OCI-LY7 (cell line): Measurements from ENCODE around the gene NDC80. TPM values are rescaled to one million over a fixed set of nuclear protein-coding genes. Genes with fewer than 3 reads are reported as not detected.

ENCODE experiments used
- BruUV-seq: library from RNA; stranded (reverse); fragments of 400-500 nt; replicated peaks from 2 replicates; lab custom pipeline; 2021; lab: Mats Ljungman, UMichigan
- CTCF ChIA-PET: fragments of 300-600 bp; sonication (Branson Sonifier 250); formaldehyde crosslinking; loops from one replicate; lab custom pipeline; 2022; ENCODE audit warnings: antibody characterized with exemption; ENCODE audit not compliant: unreplicated experiment; lab: Charles Lee
- POLR2A ChIA-PET: fragments of 300-600 bp; sonication (Branson Sonifier 250); formaldehyde crosslinking; loops from one replicate; lab custom pipeline; 2022; ENCODE audit warnings: antibody characterized with exemption; lab: Charles Lee
- DNase-seq: peaks from one replicate; pipeline ENCODE4 v3.0.0-alpha.2; 2015; ENCODE audit warnings: low spot score
- H2AFZ ChIP-seq: fragments of 200-600 bp; sonication (generic), shearing (Covaris generic); 2 replicates; pipeline ENCODE4 v1.6.1; 2014; ENCODE audit warnings: mild to moderate bottlenecking, antibody characterized with exemption, low read length, moderate library complexity
- H3K27ac ChIP-seq: fragments of 200-600 bp; sonication (generic); 2 replicates; pipeline ENCODE4 v1.5.1; 2014; ENCODE audit warnings: mixed run types, low read depth, mild to moderate bottlenecking, moderate library complexity, low read length, inconsistent platforms; ENCODE audit not compliant: poor library complexity, severe bottlenecking
- H3K36me3 ChIP-seq: fragments of 200-600 bp; sonication (generic); 2 replicates; pipeline ENCODE4 v1.6.1; 2014; ENCODE audit warnings: mild to moderate bottlenecking, antibody characterized with exemption, low read length, moderate library complexity, mixed read lengths; ENCODE audit not compliant: insufficient read depth
- H3K4me1 ChIP-seq: fragments of 200-600 bp; sonication (generic); 2 replicates; pipeline ENCODE4 v1.5.1; 2014; ENCODE audit warnings: mild to moderate bottlenecking, low read length; ENCODE audit not compliant: insufficient read depth, poor library complexity, severe bottlenecking
- H3K4me2 ChIP-seq: fragments of 200-600 bp; sonication (generic); 2 replicates; pipeline ENCODE4 v1.6.1; 2014; ENCODE audit warnings: mild to moderate bottlenecking, low read length
- H3K4me3 ChIP-seq: fragments of 200-600 bp; sonication (generic); 2 replicates; pipeline ENCODE4 v1.5.1; 2014; ENCODE audit warnings: mild to moderate bottlenecking, low read depth, low read length; ENCODE audit not compliant: poor library complexity, severe bottlenecking
- H3K79me2 ChIP-seq: fragments of 200-600 bp; sonication (generic); 2 replicates; pipeline ENCODE4 v1.6.1; 2016; ENCODE audit warnings: low read depth, mild to moderate bottlenecking, low read length, moderate library complexity, mixed read lengths; ENCODE audit not compliant: insufficient read depth
- H3K9me2 ChIP-seq: fragments of 200-600 bp; sonication (generic); 2 replicates; pipeline ENCODE4 v1.6.1; 2016; ENCODE audit warnings: mild to moderate bottlenecking, low read length, mixed read lengths; ENCODE audit not compliant: insufficient read depth
- H3K9me3 ChIP-seq: fragments of 200-600 bp; sonication (generic); 2 replicates; pipeline ENCODE4 v1.6.1; 2014; ENCODE audit warnings: mild to moderate bottlenecking, mixed run types, low read length, mixed read lengths
- H4K20me1 ChIP-seq: fragments of 200-600 bp; sonication (generic); 2 replicates; pipeline ENCODE4 v1.6.1; 2014; ENCODE audit warnings: mild to moderate bottlenecking, antibody characterized with exemption, low read length, moderate library complexity, mixed read lengths; ENCODE audit not compliant: insufficient read depth
- EZH2phosphoT487 ChIP-seq: fragments of 200-600 bp; sonication (generic); IDR thresholded peaks from 2 replicates; pipeline ENCODE4 v1.6.1; 2018; ENCODE audit warnings: low read depth, borderline replicate concordance, mild to moderate bottlenecking, mixed run types, antibody characterized with exemption, low read length, moderate library complexity, mixed read lengths
- intact Hi-C: fragments of 100-400 bp; cut with micrococcal nuclease; formaldehyde crosslinking; loops from one replicate; pipeline ENCODE4 v1.10.0; 2022; ENCODE audit not compliant: unreplicated experiment
- total RNA-seq, 2 experiments: library from RNA; depleted of rRNA in 1 of 2; stranded (reverse); fragments of >200 nt in 1 of 2; shearing (Covaris generic) in 1 of 2; gene quantifications; 2 replicates each; pipeline ENCODE4 v1.2.3, GENCODE V29; 2014 to 2022
- TF ChIP-seq, protein P1 (sequence below): fragments of 200-600 bp; sonication (generic); conservative IDR thresholded peaks from 2 replicates; pipeline ENCODE4 v1.5.1; 2014; ENCODE audit warnings: mild to moderate bottlenecking, antibody characterized with exemption, low read length, moderate library complexity, mixed read lengths

The NDC80 gene
- total RNA-seq, 2 experiments from 2014 or later = 91.1 to 105 TPM

DNA sequence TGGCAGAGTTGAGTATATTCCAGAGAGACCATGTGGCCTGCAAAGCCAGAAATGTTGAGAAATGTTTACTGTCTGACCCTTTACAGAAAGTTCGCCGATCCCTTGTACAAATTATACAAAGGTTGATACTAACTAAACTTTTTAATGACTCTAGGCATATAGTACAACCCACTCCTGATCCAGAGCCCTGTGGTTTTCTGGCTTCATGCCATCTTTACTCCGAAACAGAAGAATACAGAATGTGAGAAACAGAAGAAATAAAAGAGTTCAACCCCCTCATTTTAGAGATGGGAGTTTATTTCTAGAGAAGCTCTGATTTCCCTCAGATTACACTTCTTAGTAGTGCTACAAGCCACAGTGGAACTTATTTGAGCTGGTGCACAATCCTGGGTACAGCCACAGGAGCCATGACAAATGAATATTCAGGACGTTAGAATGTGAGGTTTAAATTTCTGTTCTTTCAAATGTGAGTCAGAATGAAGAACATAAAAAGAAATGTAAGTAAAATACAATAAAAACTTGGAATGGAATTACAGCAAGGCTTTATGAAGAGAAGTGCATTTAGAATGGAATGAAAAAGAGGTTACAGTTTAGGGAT is 46.1 kb downstream of the NDC80 start:
- no peak for DNase-seq

DNA sequence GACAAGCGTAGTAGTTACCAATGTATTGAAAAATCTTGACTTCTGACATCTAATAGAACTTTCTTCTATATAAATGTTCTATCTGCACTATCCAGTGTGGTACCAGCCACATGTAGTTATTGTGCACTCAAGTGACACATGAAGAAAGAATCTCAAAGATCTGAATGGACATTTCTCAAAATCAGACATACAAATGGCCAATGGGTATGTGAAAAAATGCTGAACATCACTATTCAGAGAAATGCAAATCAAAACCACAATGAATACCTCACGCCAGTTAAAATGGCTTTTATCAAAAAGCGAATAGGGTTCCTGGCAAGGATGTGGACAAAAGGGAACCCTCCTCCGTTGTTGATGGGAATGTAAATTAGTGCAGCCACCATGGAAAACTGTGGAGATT is 46.7 kb downstream of the NDC80 start:
- H4K20me1 ChIP-seq = no peaks in the 10 kb centered on the region
- H2AFZ ChIP-seq = no peak overlapping the region
- POLR2A ChIA-PET = no interaction called here
- no peaks in the 10 kb centered on the region for H3K9me2 ChIP-seq
- TF ChIP-seq, protein P1, sequence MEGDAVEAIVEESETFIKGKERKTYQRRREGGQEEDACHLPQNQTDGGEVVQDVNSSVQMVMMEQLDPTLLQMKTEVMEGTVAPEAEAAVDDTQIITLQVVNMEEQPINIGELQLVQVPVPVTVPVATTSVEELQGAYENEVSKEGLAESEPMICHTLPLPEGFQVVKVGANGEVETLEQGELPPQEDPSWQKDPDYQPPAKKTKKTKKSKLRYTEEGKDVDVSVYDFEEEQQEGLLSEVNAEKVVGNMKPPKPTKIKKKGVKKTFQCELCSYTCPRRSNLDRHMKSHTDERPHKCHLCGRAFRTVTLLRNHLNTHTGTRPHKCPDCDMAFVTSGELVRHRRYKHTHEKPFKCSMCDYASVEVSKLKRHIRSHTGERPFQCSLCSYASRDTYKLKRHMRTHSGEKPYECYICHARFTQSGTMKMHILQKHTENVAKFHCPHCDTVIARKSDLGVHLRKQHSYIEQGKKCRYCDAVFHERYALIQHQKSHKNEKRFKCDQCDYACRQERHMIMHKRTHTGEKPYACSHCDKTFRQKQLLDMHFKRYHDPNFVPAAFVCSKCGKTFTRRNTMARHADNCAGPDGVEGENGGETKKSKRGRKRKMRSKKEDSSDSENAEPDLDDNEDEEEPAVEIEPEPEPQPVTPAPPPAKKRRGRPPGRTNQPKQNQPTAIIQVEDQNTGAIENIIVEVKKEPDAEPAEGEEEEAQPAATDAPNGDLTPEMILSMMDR = no peak
- TF ChIP-seq EZH2phosphoT487 = no peak
- intact Hi-C loops = no loop called here
- no peak overlapping the region for H3K4me3 ChIP-seq
- CTCF ChIA-PET = no interaction called here
- H3K4me1 ChIP-seq = no peaks in the 10 kb centered on the region
- no TSS peak for BruUV-seq
- no peak for DNase-seq
- H3K79me2 ChIP-seq = no peaks in the 10 kb centered on the region
- no peak overlapping the region for H3K27ac ChIP-seq
- no peaks in the 10 kb centered on the region for H3K9me3 ChIP-seq
- H3K36me3 ChIP-seq = peaks cover 48% of the 10 kb centered on the region
- no peak overlapping the region for H3K4me2 ChIP-seq

More for the DNA sequence above, 46.1 kb downstream of the NDC80 start:
- Histone ChIP-seq H3K4me2 (no peak overlapping the region), H4K20me1 (no peaks in the 10 kb centered on the region), H3K79me2 (no peaks in the 10 kb centered on the region), H3K4me1 (no peaks in the 10 kb centered on the region), H3K9me2 (no peaks in the 10 kb centered on the region), H3K27ac (no peak overlapping the region), H3K9me3 (no peaks in the 10 kb centered on the region), H3K4me3 (no peak overlapping the region), H2AFZ (no peak overlapping the region), H3K36me3 (peaks cover 53% of the 10 kb centered on the region)
- TF ChIP-seq, protein P1 = no peak
- TF ChIP-seq EZH2phosphoT487 = no peak
- no TSS peak for BruUV-seq
- ChIA-PET CTCF (no interaction called here), POLR2A (interaction anchor here (0.6 kb wide), 1 partner anchor 42 kb away, joined by 4 read pairs; no protein-coding TSS in a partner anchor)
- intact Hi-C loops = no loop called here

DNA sequence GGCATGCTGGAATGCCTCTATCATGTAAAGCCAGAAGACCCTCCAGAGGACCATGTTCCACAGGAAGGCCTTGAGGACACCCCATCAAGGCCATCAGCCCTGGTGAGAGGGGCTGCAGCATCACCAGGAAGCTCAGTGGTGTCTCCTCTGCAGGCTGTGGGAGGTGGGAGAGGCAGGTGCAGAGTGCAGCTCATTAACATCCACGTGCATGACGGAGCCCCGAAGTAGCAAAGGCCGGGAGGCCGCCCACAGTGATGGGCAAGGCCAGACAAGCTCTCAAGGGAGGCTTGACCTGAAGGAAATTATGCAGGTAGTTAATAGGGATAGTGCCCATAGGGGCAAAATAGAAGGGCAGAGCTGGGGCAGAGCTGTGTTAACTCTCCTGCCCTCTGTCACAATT is 53.9 kb downstream of the NDC80 start:
- no peak overlapping the region for H3K4me2 ChIP-seq
- H4K20me1 ChIP-seq = no peaks in the 10 kb centered on the region
- no TSS peak for BruUV-seq
- ChIA-PET POLR2A (interaction anchor here (2.0 to 3.1 kb wide), 2 partner anchors 12 to 19 kb away, joined by 5 to 11 read pairs; no protein-coding TSS in a partner anchor), CTCF (no interaction called here)
- no peak overlapping the region for H3K4me3 ChIP-seq
- TF ChIP-seq, protein P1 = no peak
- TF ChIP-seq EZH2phosphoT487 = no peak
- no peaks in the 10 kb centered on the region for H3K36me3 ChIP-seq
- no peaks in the 10 kb centered on the region for H3K9me2 ChIP-seq
- H3K79me2 ChIP-seq = no peaks in the 10 kb centered on the region
- intact Hi-C loops = no loop called here
- H3K9me3 ChIP-seq = no peaks in the 10 kb centered on the region
- H2AFZ ChIP-seq = no peak overlapping the region
- no peaks in the 10 kb centered on the region for H3K4me1 ChIP-seq
- no peak overlapping the region for H3K27ac ChIP-seq
- DNase-seq = no peak
